HG02623 (cell line): ENCODE results near the gene SFT2D3.

Experiments
- ATAC-seq: cut with Tn5 transposase; IDR thresholded peaks from one replicate; pipeline ENCODE4 v1.9.1; 2021; ENCODE audit warnings: moderate library complexity; ENCODE audit not compliant: unreplicated experiment

The SFT2D3 gene

DNA sequence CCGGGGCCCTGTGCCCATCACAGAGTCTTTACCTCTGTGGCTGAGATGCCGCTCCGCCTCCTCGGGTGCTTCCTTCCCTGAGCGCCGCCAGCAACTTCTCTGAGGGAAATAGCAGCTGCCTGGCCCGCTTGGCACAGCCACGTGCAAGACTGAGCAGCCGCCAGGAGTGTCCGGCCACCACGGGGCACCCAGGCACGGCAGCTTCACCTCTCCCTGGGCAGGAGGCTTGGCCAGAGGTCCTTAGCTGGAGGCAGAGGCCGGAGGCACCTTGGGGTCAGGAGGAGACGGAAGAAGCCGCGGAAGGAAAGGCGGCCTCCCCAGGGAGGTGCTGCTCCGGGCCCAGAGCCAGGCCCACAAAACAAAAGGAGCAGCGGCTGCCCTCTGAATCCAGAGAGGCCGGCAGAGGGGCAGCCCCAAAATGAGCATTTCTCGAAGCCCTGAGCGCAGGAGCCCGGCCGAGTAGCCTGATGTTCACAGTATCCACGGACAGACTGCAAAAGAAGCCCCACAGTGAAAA is 20.0 kb upstream of the SFT2D3 start:
- ATAC-seq = no peak

DNA sequence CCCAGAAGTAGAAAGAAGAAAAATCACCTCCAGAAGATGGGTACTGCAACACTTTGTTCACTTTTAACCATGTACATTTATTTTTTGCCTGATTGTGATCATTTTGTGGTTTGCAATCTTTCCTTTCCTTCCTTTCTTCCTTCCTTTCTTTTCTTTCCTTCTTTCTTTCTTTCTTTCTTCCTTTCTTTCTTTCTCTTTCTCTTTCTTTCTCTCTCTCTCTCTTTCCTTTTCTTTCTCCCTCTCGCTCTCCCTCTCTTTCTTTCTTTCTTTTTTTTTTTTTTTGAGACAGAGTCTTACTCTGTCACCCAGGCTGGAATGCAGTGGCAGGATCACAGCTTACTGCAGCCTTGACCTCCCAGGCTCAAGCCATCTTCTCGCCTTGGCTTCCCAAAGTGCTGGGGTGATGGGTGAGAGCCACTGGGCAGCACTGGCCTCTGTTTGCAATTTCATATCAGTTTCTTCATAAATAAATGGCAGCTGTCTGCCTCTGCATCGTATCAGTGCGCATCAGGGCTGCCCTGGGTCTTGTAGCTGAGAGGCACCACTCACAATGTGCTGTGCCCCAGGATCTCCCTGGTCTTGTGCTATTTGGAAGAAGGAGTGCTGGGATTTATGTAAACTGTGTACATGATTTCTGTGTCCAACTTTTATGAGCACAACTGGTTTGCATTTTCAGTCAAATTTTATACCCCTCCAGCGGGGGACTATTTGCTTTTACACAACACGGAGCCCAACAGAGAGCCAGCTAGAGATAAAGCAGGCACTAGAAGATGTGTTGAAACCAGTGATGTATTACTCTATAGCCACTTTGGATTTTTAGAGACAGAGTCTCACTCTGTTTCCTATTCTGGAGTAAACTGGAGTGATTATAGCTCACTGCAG is 19.1 kb upstream of the SFT2D3 start:
- no peak for ATAC-seq

- no peak for ATAC-seq
Observed at GRCh38 chr2:127683056-127683455, 18.2 kb upstream of the SFT2D3 start.

GRCh38 chr2:127683757-127684156 is 17.5 kb upstream of the SFT2D3 start:
- ATAC-seq = no peak

DNA sequence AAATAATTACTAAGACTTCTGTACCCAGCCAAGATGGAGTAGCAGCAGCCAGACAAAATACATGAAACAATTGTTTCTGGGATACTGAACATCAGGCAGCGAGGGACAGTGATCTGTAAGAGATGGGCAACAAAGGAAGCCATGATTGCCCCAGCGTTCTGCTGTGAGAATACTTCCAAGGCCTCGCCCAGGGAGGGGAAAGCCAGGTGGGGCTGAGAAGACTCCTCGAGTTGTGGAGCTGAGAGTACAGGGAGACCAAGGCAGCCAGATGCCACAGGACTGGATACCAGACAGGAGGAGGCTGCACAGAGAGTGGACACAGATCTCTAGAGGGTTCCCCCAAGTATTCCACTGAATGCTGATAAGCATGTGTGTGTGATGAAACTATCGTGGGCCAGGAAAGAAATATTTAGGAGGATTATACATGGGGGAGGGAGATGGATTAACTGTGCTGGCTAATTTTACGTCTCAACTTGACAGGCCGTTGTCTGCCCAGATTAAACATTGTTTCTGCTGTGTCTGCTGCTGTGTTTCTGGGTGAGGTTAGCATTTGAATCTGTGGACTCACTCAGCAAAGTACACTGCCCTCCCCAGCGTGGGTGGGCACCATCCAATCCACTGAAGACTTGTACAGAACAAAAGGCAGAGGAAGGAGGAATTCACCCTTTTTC is 15.8 kb upstream of the SFT2D3 start:
- ATAC-seq = no peak

- no peak for ATAC-seq
Observed at GRCh38 chr2:127688405-127688804, 12.9 kb upstream of the SFT2D3 start.

DNA sequence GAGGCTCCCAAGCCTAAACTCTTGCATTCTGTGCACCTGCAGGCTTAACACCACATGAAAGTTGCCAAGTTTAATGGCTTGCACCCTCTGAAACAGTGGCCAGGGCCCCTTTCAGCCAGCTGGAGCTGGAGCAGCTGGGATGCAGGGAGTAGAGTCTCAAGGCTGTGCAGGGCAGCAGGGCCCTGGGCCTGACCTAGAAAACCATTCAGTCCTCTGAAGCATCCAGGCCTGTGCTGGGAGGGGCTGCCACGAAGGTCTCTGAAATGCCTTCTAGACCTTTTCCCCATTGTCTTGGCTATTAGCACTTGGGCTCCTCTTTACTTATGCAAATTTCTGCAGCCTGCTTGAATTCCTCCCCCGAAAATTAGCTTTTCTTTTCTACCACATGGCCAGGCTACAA is 10.6 kb upstream of the SFT2D3 start:
- no peak for ATAC-seq

GRCh38 chr2:127694986-127695385 is 6.3 kb upstream of the SFT2D3 start:
- no peak for ATAC-seq

GRCh38 chr2:127695491-127696472 is 5.5 kb upstream of the SFT2D3 start:
- no peak for ATAC-seq

- ATAC-seq = no peak
Observed at GRCh38 chr2:127697482-127698180, 3.7 kb upstream of the SFT2D3 start.

GRCh38 chr2:127698553-127699355 is 2.5 kb upstream of the SFT2D3 start:
- no peak for ATAC-seq

DNA sequence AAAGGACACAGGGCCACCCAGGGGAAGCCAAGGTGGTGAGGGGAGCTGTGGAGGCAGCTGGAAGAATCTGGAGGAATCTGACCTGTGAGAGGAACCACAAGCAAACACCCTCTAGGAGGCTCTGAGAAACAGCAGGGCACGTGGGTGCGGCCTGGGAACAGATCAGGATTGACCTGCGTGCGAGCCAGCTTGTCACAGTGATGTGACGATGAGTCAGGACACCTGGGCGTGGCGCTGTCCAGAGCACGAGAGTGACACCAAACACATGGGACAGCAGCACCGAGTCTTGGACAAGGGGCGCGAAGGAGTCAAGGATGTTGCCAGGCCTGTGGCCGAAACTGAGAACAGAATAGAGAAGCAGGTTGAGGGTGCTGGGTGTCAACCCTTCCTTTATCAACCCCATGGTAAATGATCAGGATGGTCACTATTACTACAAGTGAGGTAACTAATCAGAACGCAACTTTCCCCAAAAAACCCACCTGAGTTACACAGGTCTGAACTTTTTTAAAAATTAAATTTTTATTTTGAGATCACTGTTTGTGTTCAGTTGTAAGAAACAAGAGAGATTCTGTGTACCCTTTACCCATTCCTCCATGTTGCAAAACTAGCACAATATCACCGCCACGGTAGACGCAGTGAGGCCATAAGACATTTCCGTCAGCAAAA is 637 bp upstream of the SFT2D3 start:
- peak; percentile 41 for ATAC-seq

DNA sequence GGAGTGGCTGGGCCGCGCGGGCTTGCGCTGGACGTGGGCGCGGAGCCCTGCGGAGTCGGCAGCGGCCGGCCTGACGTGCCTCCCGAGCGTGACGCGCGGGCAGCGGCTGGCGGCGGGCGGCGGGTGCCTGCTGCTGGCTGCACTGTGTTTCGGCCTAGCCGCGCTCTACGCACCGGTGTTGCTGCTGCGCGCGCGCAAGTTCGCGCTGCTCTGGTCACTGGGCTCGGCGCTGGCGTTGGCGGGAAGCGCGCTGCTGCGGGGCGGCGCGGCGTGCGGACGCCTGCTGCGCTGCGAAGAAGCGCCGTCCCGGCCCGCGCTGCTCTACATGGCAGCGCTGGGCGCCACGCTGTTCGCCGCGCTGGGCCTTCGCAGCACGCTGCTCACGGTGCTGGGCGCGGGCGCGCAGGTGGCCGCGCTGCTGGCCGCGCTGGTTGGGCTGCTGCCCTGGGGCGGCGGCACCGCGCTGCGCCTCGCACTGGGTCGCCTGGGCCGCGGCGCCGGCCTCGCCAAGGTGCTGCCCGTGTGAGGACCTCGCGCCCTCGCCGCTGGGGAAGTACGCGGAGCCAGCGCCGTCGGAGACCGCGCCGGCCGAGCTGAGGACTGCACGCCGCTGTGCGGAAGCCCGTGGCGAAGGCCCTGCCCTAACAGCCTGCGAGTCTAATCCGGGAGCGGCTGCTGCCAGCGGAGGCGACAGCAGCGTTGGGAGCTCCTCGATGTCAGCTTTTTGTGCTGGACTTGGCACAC is 526 bp downstream of the SFT2D3 start:
- ATAC-seq = peak; percentile 49

- ATAC-seq = no peak
Observed at GRCh38 chr2:127702395-127703009, 1.2 kb downstream of the SFT2D3 start.

- ATAC-seq = no peak
Observed at GRCh38 chr2:127703282-127703681, 2.0 kb downstream of the SFT2D3 start.

- no peak for ATAC-seq
Observed at GRCh38 chr2:127704641-127705390, 3.5 kb downstream of the SFT2D3 start.

GRCh38 chr2:127705391-127706065 is 4.2 kb downstream of the SFT2D3 start:
- ATAC-seq = no peak
